DMS79 (cell line): Measurements from ENCODE around the gene OLR1.
"Not testable (repeated sequence)": the region's sequence is repeated elsewhere in the genome, so short reads cannot be mapped to it uniquely, and the experiment has no call there.

ENCODE experiments used
- DNase-seq: peaks from one replicate; lab custom pipeline; 2025; lab: John Stamatoyannopoulos, UW

Gene OLR1

DNA sequence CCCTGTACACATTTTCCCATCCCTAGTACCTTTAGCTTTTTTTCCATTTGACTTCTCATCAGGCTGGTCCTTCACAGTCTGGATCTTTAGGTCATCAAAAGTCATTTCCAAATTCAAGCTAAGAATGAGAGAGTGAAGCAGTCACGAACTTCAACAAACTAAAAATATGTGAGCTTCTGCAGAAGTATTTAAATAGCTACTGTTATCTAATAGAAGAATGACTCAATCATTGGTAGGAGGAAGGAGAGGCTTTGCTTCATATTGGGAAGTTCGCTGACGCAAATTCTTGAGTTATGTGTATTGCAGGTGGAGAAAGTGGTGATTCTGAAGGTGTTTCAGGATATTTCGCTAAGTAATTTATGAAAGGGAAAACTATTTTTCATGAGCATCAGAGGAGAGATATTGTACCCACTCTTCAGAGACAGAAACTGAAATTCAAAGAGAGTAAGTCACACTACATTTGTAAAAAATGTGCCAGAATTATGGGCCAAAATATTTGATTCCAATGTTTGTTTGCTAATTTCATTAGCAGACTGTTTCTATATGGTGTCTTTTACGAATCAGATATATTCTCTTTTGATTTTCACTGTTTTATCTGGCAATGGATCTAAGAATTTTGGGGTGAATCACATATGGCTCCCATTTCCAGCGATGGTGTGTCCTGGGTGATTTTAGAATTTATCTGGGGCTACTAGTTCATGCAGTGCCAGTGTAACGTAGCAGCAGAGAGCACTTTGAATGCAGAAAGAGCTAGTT, at the start of gene OLR1:
Gene OLR1 (minus strand): TSS at position 160 of the 756 bp plus-strand sequence. CDS start 55 bp downstream, at position 105.
- no peak for DNase-seq

GRCh38 chr12:10220398-10221077, 48.6 kb upstream of the OLR1 start:
- no peak for DNase-seq

DNA sequence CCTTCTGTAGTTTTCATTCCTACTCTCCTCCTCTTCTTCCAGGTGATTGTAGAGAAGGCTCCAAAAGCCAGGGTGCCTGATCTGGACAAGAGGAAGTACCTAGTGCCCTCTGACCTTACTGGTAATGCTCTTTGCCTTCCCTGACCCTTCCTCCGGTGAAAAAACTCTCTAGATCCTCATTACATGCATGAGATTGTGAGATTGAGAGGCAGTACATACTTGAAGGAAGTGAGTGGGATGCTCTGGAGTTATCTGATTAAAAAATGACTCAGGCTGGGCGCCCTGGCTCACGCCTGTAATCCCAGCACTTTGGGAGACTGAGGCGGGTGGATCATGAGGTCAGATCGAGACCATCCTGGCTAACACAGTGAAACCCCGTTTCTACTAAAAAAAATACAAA, 46.1 kb upstream of the OLR1 start:
- no peak for DNase-seq

GRCh38 chr12:10215946-10216345, 44.0 kb upstream of the OLR1 start:
- DNase-seq = not testable (repeated sequence)

- DNase-seq = no peak
These were observed 43.5 kb upstream of the OLR1 start for GRCh38 chr12:10215436-10215835.

DNA sequence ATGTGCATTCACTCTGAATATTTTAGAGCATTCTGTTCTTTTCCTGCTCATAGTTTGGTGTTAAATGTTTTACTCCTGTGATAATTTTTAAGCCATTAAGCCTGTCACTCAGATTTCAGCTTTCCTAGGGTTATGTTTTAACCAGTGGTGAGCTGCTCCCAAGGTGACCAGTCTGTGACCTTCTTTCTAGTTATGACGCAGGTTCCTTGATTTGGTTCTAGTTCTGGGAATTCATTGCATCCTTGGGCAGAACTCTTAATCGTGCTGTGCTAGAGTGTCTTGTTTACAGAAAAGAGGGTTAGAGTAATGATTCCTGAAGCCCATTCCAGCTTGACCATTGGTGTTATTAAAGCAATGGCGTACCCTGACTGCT, 42.9 kb upstream of the OLR1 start:
- no peak for DNase-seq

DNA sequence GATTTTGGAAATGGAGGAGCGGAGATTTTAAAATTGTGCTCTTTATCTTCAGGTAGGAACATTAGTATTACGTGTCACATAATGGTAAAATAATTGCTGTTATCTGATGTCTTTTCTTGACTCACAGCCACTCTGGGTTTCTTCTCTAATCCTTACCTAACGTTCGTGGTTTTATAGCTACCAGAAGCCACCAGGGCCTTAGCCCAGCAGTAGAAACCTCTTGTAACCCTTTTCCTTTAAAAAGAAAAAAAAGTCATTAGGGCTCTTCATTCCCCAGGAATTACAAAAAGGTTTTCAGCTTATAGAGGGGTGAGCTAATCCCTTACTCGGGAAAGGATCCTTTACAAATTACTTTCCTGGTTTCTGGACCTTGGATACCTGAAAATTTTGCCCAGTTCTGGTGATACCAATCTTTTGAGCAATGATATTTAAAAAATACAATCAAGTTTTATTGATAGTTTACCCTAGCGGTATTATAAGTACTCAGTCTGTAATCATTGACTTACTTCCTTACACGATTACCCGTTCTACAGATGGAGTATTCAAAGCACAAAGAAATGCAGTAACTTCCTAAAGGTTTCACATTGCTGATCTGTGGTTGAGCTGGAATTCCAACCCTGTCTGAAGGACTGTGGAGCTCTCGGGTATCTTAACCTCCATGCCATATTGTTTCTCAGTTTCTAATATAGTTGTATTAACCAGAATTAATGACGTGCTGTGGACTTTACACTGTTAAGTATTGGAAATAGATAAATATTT, 42.4 kb upstream of the OLR1 start:
- no peak for DNase-seq

DNA sequence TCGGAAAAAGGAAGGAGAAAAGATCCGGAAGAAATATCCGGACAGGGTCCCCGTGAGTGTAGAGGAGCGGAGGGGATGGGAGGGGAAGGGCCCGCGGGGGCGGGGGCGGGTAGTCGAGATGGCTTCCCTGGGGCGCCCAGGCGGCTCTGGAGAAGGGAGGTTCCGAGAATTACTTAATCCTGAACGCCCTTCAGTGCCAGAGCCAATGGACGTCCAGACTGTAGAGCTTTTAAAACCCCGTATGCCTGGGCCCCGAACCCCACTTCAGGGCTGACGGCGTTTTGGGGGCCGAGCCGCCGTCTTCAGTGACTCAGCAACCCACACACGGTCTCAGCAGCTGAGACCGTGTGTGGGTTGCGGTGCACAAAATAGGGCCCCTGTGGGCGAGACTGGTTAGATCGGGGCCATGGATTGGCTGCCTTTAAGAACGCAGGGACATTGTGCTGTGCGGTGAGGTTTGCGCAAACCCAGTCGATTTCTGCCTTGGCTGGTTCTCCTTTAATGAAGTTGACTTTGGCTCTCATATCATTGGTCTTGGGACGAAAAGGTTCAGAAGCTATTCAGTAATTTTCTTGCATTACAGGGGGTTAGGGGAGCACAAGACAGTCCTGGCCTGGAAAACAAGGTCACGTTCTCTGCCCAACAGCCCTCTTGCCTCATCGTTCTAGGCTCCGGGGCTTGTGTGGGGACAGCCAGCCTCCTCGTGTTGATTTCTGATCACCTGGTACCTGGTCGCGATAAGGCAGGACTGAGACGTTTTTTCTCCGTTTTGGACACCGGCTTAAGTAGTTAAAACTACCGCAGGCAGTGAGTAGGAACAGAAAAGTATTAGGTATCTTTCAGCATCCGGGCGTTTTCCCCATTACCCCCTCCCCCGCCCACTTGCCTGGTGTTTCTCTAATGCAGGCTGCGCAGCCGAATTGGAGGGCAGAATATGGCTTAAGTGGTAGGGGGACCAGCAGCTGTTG, 41.5 kb upstream of the OLR1 start:
- DNase-seq = peak; percentile 57

DNA sequence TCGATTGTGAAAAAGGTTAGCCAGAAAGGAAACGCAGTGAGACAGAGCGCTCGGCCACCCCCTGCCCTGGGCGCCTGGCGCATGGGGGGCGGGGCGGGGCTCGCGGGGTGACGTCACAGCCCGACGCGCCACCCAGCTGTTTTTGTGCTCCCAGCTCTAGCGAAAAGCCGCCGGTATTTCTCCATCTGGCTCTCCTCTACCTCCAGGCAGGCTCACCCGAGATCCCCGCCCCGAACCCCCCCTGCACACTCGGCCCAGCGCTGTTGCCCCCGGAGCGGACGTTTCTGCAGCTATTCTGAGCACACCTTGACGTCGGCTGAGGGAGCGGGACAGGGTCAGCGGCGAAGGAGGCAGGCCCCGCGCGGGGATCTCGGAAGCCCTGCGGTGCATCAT, 40.8 kb upstream of the OLR1 start, which contains the start of gene GABARAPL1:
Gene GABARAPL1 (plus strand): TSS at position 139 of the 393 bp plus-strand sequence. CDS start 253 bp downstream, at position 392.
- DNase-seq = peak; percentile 34

GRCh38 chr12:10211940-10212738, 40.2 kb upstream of the OLR1 start:
- peak; percentile 62 for DNase-seq

GRCh38 chr12:10211101-10211939, 39.4 kb upstream of the OLR1 start:
- DNase-seq = no peak

DNA sequence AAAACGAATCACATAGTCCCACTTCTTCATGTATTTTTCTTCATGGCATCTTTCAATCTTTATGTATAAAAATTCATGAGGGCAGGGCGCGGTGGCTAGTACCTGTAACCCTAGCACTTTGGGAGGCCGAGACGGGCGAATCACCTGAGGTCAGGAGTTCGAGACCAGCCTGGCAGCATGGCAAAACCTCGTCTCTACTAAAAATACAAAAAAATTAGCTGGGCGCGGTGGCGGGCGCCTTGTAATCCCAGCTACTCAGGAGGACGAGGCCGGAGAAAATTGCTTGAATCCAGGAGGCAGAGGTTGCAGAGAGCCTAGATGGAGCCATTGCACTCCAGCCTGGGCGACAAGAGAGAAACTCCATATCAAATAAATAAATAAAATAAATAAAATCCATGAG, 38.3 kb upstream of the OLR1 start:
- DNase-seq = no peak

DNA sequence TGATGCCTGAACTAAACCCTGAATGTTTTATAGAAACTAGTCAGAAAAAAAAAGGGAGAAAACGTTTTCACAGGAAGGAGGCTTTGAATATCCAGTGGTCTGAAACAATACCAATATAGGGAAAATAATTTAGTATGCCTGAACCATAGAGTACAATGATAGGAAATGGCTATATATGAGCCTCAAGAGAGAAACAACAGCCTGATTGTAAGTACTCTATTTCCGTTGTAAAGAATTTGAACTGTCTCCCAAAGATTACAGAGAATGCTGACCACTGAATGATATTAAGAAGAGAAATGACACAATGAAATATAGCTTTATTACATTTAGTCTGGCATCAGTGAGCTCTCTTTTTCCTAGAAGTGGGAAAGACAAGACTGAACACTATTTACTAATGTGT, 35.2 kb upstream of the OLR1 start:
- DNase-seq = no peak

DNA sequence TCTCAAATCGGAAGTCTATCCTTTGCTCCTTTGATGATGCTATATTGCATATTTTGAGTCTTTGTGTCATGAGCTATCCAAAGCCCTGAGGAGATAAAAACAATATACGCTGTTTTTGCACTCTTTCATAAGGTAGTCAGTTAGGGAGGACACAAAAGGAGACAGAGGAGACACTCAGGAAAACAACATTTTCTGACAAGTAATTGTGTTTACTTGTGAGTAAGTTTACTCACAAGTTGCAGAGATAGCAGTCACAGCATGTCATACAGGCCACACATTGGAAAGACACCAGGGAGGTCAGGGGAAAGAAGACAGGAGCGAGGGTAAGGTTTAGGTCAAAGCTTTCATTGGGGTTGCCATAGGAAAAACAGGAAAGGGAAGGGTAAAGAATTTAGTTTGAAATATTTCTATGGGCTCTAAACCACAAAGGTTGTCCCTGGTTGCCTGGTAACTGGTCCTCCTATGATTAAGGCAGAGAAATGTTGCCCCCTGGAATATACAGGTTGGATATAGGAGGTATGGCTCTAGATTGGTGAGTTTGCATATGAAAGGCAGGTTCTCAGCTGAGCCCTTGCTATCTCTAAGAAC, 33.4 kb upstream of the OLR1 start:
- no peak for DNase-seq

GRCh38 chr12:10204495-10204894, 32.6 kb upstream of the OLR1 start:
- DNase-seq = not testable (repeated sequence)

DNA sequence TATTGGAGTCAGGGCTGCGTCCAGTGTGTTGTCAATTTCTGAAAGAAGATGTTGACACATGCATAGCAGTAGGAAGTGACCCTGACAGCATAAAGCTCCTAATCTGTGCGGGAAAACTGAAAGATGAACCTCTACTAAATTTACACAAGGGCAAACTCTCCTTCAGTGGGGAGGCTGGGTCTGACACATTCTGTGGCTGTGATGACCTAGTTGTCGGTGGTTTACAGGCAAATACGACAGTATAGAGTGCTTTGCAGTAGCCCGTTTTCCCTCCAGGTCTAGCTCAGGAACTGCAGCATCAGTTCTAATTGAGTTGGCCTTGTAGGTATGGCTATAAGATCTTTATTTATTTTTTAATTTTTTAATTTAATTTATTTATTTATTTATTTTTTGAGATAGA, 25.9 kb upstream of the OLR1 start:
- DNase-seq = no peak

GRCh38 chr12:10196210-10196609, 24.3 kb upstream of the OLR1 start:
- DNase-seq = no peak

- DNase-seq = no peak
These were observed 22.3 kb upstream of the OLR1 start for GRCh38 chr12:10194160-10194670.

- no peak for DNase-seq
These were observed 19.9 kb upstream of the OLR1 start for GRCh38 chr12:10191865-10192264.
